Activated T-cell treated with anti-CD3 and anti-CD28 coated beads for 24 hours (primary cell): ENCODE measurements around the gene LRRC23.

ENCODE experiments used
- DNase-seq: peaks from one replicate; pipeline ENCODE4 v3.0.0-alpha.2; 2020; ENCODE audit warnings: low read depth

Gene LRRC23

DNA sequence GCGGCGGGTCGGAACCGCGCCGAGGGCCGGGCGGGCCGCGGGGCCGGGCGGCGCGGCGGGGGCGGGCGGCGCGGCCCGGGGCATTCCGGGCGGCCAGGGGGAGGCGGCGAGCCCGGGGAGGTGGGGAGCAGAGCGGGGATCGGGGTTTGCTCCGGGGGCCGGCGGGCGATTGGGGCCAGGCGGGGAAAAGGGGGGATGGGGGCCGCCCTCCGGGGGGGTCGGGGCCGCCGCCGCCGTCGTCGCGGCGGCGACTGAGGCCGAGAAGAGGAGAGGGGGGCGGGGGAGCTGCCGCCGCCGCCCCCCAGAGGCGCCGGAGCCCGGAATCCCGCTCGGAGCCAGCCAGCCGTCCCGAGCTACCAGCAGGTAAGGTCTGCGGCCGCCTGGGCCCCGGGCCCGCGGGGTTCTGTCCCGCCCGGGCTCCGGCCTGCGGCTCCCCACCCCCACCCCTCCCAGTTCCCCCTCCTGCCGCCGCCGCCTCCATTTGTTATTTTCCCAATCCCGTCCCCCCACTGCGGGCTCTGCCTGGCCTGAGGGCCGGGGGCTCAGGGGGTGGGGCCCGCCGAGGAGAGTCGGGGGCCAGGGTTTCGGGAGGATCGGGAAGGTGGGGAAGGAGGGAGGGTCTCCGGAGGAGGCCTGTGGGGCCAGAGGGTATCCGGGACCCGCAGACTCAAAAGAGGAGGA lies 23.5 kb downstream of the LRRC23 start:
- no peak for DNase-seq

DNA sequence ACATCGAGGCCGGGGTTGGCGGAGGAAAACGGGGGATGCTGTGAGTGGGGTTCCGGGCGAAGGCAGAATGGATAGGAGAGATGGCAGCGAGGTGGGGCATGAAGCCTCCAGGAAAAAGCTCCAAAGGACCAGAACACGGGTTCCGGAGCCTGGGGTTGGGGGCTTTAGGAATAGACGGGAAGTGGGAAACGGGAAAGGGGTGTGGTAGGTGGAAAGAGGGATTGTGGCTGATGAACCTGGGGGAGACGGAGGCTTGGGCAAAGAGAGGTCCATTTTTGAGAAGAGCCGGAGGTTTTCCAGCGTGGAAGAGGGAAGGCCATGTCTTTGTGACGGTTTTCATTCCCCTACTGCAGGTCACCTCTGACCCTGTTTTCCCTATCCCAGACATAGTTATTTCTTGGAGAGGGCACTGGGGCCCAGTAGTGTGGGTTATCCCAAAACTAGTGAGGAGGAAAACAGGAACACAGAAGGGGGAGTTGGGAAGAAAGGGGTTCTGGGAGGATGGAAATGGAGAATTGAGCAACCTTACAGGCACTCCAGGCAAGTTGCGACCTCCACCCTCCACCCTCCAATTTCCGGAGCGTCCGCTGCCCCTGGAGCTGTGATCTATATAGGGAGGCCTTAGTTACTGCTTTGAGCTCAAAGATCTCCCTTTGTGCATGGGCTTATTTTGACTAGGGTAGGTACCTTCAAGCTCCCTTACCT lies 24.2 kb downstream of the LRRC23 start:
- DNase-seq = no peak

DNA sequence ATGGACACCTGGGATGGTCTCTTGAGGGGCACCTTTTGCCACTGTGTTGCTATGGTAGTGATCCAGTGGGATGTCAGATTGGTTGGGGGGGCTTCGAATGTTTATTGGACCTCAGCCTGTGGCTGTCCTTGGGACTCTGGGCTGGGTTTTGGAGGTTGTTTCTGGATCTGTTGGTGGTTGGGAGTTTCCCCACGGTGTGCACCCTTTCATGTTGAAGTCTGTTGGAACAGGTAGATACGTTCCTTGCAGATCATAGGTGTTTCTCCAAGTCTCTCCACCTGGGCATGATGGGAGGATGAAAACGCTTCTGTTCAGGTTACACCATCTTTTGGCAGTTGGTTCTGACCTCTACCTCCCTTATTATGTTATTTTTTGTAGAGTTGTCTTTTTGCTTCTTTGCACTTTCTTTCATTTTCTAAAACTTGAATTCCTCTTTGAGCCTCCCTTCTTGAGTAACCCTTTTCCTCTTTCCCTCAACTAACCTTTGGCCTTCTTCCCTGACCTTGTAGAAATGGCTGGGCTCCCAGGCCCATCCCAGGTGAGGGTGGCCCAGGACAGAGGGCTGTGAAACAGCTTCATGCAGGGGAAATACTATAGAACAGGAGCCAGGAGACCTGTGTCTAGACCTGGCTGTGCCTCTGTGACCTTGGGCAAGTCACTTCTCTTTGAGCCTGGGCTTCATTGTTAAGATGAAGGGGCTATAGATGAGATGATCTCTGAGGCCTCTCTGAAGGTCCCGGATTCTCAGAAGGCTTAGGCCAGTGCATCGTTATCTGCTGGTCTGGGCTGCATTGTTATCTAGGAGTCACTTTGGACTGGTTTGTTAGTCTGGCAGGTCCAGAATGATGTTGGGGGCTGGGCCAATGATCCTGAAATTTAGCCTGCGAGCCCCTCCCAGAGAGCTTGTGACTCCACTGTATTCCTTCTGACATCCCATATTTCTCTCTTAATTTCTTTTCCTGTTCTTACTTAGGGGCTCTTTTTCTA lies 25.1 kb downstream of the LRRC23 start:
- DNase-seq = no peak

DNA sequence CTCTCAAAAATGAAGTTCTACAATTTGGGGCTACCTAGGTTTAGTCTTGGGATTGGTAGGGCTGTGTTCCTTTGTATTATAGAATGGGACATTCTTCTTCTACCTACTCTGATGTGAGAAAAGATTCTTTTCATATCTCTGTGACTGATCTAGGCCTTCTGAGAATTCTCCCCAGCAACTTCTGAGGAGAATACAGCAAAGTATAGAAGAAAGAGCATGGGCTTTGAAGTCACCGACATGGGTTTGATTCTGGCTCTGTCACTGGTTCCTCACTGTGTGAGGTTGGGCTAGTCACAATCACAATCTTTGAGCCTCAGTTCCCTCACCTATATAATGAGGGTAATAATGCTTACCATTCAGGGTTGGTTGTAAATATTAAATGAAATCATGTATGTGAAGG lies 28.1 kb downstream of the LRRC23 start:
- no peak for DNase-seq

GRCh38 chr12:6934110-6934509 lies 29.5 kb downstream of the LRRC23 start:
- no peak for DNase-seq

DNA sequence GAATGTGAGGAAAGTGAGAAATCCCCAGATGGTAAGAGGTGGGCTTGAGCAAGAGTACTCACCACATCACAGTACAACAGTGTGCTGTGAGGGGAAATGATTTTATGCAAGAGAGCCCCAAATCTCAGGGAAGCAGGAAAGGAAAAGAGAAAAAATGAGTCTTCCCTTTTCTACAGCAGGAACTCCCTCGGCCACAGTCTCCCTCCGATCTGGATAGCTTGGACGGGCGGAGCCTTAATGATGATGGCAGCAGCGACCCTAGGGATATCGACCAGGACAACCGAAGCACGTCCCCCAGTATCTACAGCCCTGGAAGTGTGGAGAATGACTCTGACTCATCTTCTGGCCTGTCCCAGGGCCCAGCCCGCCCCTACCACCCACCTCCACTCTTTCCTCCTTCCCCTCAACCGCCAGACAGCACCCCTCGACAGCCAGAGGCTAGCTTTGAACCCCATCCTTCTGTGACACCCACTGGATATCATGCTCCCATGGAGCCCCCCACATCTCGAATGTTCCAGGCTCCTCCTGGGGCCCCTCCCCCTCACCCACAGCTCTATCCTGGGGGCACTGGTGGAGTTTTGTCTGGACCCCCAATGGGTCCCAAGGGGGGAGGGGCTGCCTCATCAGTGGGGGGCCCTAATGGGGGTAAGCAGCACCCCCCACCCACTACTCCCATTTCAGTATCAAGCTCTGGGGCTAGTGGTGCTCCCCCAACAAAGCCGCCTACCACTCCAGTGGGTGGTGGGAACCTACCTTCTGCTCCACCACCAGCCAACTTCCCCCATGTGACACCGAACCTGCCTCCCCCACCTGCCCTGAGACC lies 31.0 kb downstream of the LRRC23 start:
- no peak for DNase-seq

- no peak for DNase-seq
These were observed 31.6 kb downstream of the LRRC23 start for GRCh38 chr12:6936194-6936635.

- no peak for DNase-seq
These were observed 32.2 kb downstream of the LRRC23 start for GRCh38 chr12:6936636-6937480.

DNA sequence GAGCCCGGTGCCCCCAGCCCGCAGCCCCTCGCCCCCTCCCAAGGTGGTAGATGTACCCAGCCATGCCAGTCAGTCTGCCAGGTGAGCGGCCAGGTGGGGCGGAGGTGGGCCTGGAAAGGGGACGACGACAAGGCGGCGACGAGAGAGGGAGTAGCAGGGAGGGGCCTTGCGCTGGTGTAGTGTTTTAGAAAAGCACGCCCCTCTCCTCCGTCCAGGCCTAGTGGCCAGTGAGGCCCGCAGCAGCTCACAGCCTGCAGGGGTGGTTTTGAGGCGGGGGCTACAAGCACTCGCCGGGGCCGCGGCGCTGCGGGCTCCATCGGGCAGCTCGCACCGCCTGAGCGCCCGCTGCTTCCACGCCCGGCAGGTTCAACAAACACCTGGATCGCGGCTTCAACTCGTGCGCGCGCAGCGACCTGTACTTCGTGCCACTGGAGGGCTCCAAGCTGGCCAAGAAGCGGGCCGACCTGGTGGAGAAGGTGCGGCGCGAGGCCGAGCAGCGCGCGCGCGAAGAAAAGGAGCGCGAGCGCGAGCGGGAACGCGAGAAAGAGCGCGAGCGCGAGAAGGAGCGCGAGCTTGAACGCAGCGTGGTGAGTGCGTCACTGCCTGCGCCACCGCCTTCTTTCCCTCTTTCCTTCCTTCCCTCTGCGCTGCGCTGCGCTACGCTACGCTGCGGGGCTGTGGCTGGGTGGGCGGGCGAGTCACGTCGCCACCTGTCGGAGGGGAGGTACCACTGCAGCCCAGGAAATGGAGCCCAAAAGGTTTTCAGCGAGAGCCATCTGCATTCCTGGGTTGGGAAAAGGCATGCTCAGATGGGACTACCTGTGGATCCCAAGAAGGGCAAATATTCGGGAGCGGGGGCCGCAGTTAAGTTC lies 33.1 kb downstream of the LRRC23 start:
- DNase-seq = peak; percentile 90

DNA sequence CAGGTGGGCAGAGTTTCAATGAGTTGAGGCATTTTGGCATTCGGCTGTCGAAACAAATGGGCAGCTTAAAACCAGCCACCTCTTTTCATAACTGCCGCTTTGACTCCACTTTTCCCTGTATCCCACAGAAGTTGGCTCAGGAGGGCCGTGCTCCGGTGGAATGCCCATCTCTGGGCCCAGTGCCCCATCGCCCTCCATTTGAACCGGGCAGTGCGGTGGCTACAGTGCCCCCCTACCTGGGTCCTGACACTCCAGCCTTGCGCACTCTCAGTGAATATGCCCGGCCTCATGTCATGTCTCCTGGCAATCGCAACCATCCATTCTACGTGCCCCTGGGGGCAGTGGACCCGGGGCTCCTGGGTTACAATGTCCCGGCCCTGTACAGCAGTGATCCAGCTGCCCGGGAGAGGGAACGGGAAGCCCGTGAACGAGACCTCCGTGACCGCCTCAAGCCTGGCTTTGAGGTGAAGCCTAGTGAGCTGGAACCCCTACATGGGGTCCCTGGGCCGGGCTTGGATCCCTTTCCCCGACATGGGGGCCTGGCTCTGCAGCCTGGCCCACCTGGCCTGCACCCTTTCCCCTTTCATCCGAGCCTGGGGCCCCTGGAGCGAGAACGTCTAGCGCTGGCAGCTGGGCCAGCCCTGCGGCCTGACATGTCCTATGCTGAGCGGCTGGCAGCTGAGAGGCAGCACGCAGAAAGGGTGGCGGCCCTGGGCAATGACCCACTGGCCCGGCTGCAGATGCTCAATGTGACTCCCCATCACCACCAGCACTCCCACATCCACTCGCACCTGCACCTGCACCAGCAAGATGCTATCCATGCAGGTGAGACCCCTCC lies 34.0 kb downstream of the LRRC23 start:
- DNase-seq = no peak

DNA sequence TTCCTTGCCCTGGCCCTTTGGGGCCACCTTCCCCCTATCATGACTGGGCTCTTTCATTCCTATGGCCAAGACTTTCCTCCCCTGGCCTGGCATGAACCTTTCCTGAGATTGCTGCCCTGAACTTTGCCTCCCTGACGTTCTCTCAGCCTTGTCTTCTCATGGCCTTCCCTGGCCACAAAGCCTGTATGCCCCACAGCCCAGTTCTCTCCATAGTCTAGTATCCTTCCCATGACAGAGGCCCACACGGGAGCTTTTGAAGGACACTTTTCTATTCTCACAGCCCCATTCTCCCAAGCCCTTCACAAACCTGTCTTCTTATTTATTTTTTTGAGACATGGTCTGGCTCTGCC lies 34.5 kb downstream of the LRRC23 start:
- no peak for DNase-seq

GRCh38 chr12:6941267-6941666 lies 36.6 kb downstream of the LRRC23 start:
- DNase-seq = no peak

DNA sequence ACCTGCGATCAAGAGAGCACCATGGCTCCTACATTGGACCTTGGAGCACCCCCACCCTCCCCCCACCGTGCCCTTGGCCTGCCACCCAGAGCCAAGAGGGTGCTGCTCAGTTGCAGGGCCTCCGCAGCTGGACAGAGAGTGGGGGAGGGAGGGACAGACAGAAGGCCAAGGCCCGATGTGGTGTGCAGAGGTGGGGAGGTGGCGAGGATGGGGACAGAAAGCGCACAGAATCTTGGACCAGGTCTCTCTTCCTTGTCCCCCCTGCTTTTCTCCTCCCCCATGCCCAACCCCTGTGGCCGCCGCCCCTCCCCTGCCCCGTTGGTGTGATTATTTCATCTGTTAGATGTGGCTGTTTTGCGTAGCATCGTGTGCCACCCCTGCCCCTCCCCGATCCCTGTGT lies 37.2 kb downstream of the LRRC23 start:
- DNase-seq = no peak

DNA sequence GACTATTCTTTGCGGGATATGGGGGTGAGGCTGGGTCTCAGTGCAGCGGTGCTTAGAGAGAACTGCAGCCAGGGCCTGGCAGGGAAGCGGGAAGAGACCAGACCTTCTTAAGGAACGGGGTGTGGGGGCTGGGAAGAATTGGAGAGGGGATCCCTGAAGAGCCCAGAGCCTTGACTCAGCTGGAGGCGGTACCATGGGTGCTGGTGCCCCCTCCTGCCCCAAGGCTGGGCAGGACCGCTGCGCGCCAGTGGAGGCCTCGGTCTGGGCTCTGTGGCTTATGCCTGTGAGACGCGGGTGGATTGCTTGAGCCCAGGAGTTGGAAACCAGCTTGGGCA lies 37.7 kb downstream of the LRRC23 start:
- no peak for DNase-seq

GRCh38 chr12:6943389-6943721 lies 38.7 kb downstream of the LRRC23 start:
- no peak for DNase-seq

GRCh38 chr12:6943722-6944380 lies 39.2 kb downstream of the LRRC23 start, which contains the start of the genes C12orf57 and RNU7-1:
Gene C12orf57 (plus strand): TSS chr12:6944022. CDS start chr12:6944122, 100 bp downstream.
Gene RNU7-1 (plus strand): TSS chr12:6943816.
- DNase-seq = peak; percentile 81

GRCh38 chr12:6944381-6945186 lies 40.0 kb downstream of the LRRC23 start:
- peak; percentile 81 for DNase-seq

DNA sequence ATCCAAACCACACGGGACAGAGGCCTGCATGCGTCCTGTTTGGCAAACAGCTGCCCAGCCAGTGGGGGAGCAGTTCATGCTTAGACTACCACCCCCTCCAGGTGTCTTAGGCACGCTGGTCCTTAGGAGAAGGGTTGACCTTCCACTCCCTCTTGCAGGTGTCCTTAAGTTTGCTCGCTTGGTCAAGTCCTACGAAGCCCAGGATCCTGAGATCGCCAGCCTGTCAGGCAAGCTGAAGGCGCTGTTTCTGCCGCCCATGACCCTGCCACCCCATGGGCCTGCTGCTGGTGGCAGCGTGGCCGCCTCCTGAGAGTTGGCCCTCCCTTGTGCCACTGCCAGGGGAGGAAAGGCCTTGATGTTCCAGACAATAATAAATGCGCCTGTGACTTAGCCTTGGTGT lies 41.0 kb downstream of the LRRC23 start:
- DNase-seq = no peak
